Endothelial cell (in vitro differentiated cells): ENCODE measurements around the gene PLEKHG3. TPM values are rescaled to one million over a fixed set of nuclear protein-coding genes. Genes with fewer than 3 reads are reported as not detected.

Experiments used
- DNase-seq: peaks from one replicate; pipeline ENCODE4 v3.0.0; 2021; ENCODE audit warnings: low spot score
- H3K27ac Mint-ChIP-seq: one replicate; pipeline ENCODE4 v1.8.0; 2021; ENCODE audit warnings: mixed read lengths, inconsistent platforms; ENCODE audit not compliant: unreplicated experiment
- H3K27me3 Mint-ChIP-seq: one replicate; pipeline ENCODE4 v1.8.0; 2021; ENCODE audit warnings: mild to moderate bottlenecking, moderate library complexity, mixed read lengths, inconsistent platforms; ENCODE audit not compliant: unreplicated experiment
- H3K36me3 Mint-ChIP-seq: one replicate; pipeline ENCODE4 v1.8.0; 2021; ENCODE audit warnings: mild to moderate bottlenecking, low read depth, mixed read lengths, inconsistent platforms; ENCODE audit not compliant: unreplicated experiment
- H3K4me1 Mint-ChIP-seq: one replicate; pipeline ENCODE4 v1.8.0; 2021; ENCODE audit warnings: mild to moderate bottlenecking, mixed read lengths, inconsistent platforms; ENCODE audit not compliant: unreplicated experiment
- H3K4me3 Mint-ChIP-seq: one replicate; pipeline ENCODE4 v1.8.0; 2021; ENCODE audit warnings: mild to moderate bottlenecking, mixed read lengths, inconsistent platforms; ENCODE audit not compliant: unreplicated experiment
- H3K9me3 Mint-ChIP-seq: one replicate; pipeline ENCODE4 v1.8.0; 2021; ENCODE audit warnings: mixed read lengths, inconsistent platforms; ENCODE audit not compliant: unreplicated experiment
- total RNA-seq: library from RNA; stranded (reverse); fragmentation: NEBNext Ultra II Directional; extraction: Animal tissue kit (Norgen Biotek cat#: 25700); gene quantifications from one replicate; pipeline ENCODE4 v1.2.1, GENCODE V29; 2021; ENCODE audit not compliant: unreplicated experiment
- TF ChIP-seq, protein P1 (sequence below): fragments of 200-600 bp; sonication (generic); IDR thresholded peaks from one replicate; pipeline ENCODE4 v1.5.0; 2021; ENCODE audit warnings: antibody characterized with exemption; ENCODE audit not compliant: unreplicated experiment

PLEKHG3 gene
- total RNA-seq, 1 donor from 2014 or later, result 31.4 TPM

DNA sequence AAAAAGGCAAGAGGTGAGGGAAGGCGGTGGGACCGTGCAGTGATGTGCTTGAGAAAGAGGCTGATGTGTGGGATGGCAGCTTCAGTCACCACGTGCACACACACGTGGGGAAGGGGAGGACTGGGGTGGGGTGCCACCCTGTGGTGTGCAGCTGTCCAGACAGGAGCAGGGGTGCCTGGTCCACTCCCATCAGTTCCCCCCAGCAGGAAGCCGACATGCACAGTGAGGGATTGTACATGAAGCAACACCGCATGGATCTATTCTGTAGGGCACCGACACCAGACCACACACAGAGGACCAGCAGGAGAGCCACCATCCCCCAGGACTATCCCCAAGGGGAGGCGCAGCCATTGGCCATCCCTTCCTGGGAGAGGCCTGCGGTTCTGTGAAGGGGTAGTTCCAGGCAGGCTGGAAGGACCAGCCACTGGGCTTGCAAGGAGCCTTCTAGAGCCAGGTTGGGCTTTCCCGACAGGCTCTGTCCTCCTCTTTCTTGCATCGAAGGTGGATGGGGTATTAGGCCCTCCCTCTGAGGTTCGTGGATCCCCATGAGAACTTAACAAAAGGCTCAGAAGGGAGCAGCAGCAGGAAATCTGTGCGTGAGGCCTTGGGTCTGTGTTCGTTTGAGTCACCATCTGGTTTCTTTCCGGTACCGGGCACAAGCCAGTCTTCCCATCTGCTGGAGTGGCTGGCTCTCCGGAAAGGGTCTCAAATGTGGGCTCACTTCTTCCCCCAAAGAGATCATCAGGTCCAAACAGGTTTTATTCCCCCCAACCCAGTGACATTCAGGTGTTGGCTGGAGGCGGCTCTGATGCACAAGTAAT is 59.8 kb downstream of the PLEKHG3 start:
- peaks cover 18% of the 10 kb centered on the region for H3K27me3 Mint-ChIP-seq
- TF ChIP-seq, protein P1, sequence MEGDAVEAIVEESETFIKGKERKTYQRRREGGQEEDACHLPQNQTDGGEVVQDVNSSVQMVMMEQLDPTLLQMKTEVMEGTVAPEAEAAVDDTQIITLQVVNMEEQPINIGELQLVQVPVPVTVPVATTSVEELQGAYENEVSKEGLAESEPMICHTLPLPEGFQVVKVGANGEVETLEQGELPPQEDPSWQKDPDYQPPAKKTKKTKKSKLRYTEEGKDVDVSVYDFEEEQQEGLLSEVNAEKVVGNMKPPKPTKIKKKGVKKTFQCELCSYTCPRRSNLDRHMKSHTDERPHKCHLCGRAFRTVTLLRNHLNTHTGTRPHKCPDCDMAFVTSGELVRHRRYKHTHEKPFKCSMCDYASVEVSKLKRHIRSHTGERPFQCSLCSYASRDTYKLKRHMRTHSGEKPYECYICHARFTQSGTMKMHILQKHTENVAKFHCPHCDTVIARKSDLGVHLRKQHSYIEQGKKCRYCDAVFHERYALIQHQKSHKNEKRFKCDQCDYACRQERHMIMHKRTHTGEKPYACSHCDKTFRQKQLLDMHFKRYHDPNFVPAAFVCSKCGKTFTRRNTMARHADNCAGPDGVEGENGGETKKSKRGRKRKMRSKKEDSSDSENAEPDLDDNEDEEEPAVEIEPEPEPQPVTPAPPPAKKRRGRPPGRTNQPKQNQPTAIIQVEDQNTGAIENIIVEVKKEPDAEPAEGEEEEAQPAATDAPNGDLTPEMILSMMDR, result no peak
- peaks cover 25% of the 10 kb centered on the region for H3K4me1 Mint-ChIP-seq

DNA sequence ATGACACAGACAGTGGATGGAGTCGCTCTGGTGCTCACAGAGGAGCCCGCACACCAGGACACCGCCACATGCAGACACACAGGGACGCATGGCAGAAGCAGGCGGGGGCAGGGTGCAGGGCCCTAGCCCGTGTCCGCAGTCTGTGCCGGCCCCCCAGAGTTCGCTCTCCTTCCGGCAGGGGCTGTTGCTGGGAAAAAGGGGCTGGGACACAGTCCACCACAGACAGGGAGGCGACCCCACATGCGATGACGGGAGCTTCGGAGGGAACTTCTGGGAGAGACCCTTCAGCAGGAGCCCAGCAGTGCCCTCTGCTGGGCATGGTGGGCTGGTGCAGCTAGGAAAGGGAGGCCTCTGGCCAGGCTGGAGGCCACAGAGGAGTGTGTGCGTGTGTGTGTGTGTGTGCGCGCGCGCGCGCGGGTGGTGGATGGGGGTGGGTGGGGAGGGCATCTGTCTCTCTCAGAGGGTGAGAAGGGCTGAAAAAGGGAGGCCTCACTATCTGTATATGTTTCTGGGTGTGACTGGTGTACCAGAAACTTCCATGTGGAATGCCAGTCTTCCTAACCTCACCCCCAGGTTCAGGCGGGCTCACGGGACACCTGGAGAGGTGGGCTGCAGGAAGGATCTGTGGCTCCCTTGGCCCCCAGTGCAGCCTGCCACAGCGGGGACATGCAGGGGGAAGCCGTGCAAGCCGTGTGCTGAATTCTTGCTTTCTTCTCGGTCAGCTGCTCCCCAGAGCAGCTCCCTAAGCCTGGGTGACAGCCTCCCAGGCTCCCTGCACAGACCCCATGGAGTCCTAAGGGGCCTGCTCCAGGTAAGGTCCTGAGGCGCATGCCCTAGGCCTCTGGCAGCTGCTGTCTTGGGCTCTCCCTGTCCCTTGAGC is 60.7 kb downstream of the PLEKHG3 start:
- TF ChIP-seq, protein P1, result peak; percentile 91
- H3K27me3 Mint-ChIP-seq, result peaks cover 19% of the 10 kb centered on the region
- H3K4me3 Mint-ChIP-seq, result peak overlapping the region; percentile 51
- no peaks in the 10 kb centered on the region for H3K36me3 Mint-ChIP-seq
- DNase-seq, result peak; percentile 82
- peaks cover 25% of the 10 kb centered on the region for H3K4me1 Mint-ChIP-seq
- no peak overlapping the region for H3K27ac Mint-ChIP-seq
- no peaks in the 10 kb centered on the region for H3K9me3 Mint-ChIP-seq

More for the DNA sequence above, 59.8 kb downstream of the PLEKHG3 start:
- DNase-seq, result no peak
- no peaks in the 10 kb centered on the region for H3K9me3 Mint-ChIP-seq
- H3K27ac Mint-ChIP-seq, result peak overlapping the region; percentile 64
- peak overlapping the region; percentile 51 for H3K4me3 Mint-ChIP-seq
- no peaks in the 10 kb centered on the region for H3K36me3 Mint-ChIP-seq

DNA sequence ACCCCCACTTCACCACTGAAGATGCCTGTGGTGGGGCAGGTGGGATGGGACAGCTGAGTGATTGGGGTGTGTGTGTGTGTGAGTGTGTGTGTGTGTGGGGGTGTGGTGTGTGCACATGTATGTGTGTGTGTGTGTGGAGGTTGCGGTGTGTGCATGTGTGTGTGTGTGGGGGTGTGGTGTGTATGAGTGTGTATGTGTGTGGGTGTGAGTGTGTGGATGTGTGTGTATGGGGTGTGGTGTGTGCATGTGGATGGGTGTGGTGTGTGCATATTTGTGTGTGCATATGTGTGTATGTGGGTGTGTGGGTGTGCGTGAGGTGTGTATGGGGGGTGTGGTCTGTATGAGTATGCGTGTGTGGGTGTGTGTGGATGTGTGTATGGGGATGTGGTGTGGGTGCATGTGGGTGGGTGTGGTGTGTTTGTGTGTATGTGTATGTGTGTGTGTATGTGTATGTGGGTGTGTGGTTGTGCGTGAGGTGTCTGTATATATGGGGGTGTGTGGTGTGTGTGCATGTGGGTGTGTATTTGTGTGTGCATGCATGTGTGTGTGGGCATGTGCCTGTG is 61.6 kb downstream of the PLEKHG3 start:
- H3K27me3 Mint-ChIP-seq, result peaks cover 14% of the 10 kb centered on the region
- no peaks in the 10 kb centered on the region for H3K36me3 Mint-ChIP-seq
- H3K4me3 Mint-ChIP-seq, result peak overlapping the region; percentile 19
- TF ChIP-seq, protein P1, result no peak
- H3K27ac Mint-ChIP-seq, result peak overlapping the region; percentile 33
- no peak for DNase-seq
- H3K9me3 Mint-ChIP-seq, result no peaks in the 10 kb centered on the region
- peaks cover 25% of the 10 kb centered on the region for H3K4me1 Mint-ChIP-seq

DNA sequence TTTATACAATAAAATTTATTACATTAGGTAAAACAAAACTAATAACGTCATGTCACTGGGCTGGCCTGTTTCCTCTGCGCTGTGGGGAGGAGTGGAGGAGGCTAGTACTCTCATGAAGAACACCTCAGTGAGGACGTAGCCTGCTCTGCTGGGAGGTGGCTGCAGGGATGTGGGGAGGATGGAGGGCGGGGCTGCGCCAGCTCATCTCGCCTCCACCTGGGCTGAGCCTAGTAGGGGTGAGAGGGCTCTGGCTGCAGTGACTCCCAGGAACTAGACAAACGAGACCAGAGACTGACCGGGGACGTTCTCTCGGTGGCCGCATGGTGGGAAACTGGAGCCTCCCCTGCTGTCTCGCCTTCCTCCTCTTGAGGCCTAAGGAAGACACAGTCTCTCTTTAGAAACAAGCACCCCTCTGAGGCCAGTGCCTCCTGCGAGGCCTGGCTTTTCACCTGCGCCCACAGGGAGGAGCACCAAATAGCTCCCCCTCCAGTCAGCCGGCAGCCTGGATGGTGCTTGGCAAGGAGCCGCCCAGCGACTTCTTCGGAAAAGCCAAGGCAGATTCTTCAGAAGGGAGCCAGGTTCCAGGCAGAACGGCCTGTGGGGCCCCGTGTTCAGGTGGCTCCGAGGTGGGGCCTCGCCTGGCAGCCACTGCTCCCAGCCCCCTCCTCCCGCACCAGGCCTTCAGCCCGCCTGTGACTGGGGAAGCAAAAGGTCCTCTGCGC is 62.4 kb downstream of the PLEKHG3 start:
- no peaks in the 10 kb centered on the region for H3K36me3 Mint-ChIP-seq

More for the DNA sequence above, 62.4 kb downstream of the PLEKHG3 start:
- no peaks in the 10 kb centered on the region for H3K9me3 Mint-ChIP-seq
- DNase-seq, result no peak
- H3K4me1 Mint-ChIP-seq, result peaks cover 29% of the 10 kb centered on the region
- peaks cover 10% of the 10 kb centered on the region for H3K27me3 Mint-ChIP-seq
- no peak overlapping the region for H3K27ac Mint-ChIP-seq
- TF ChIP-seq, protein P1, result no peak
- no peak overlapping the region for H3K4me3 Mint-ChIP-seq
